GM12891 (cell line): ENCODE results near the gene CADPS.

Experiments
- PAX5 ChIP-seq: IDR thresholded peaks from 2 replicates; pipeline ENCODE4 v1.6.1; 2011; ENCODE audit warnings: low read length, moderate library complexity, mild to moderate bottlenecking; ENCODE audit not compliant: insufficient read depth, severe bottlenecking
- POLR2A ChIP-seq: IDR thresholded peaks from 2 replicates; pipeline ENCODE4 v1.6.1; 2011; ENCODE audit warnings: low read depth, low read length, control low read depth
- POLR2AphosphoS5 ChIP-seq: IDR thresholded peaks from 2 replicates; pipeline ENCODE4 v1.6.1; 2011; ENCODE audit warnings: low read depth, low read length, control low read depth
- POU2F2 ChIP-seq: IDR thresholded peaks from 2 replicates; pipeline ENCODE4 v1.6.1; 2011; ENCODE audit warnings: low read depth, mild to moderate bottlenecking, control low read depth, low read length, moderate library complexity
- SPI1 ChIP-seq: IDR thresholded peaks from 2 replicates; pipeline ENCODE4 v1.6.1; 2011; ENCODE audit warnings: low read depth, low read length, control low read depth
- TAF1 ChIP-seq: IDR thresholded peaks from 2 replicates; pipeline ENCODE4 v1.6.1; 2011; ENCODE audit warnings: low read depth, low read length, control low read depth

GRCh38 chr3:62376454-62376720 is 498.8 kb downstream of the CADPS start:
- TF ChIP-seq POLR2AphosphoS5 (no peak), POLR2A (no peak), TAF1 (no peak), PAX5 (no peak), SPI1 (no peak), POU2F2 (no peak)
